Bronchial epithelial cell (primary cell): Measurements from ENCODE around the gene PFKM. TPM values are rescaled to one million over a fixed set of nuclear protein-coding genes. Genes with fewer than 3 reads are reported as not detected.
A peak's percentile ranks its signal among the peaks of the same experiment; 100 is the strongest.
"Not testable (repeated sequence)": the region's sequence is repeated elsewhere in the genome, so short reads cannot be mapped to it uniquely, and the experiment has no call there.

Experiments used
- DNase-seq: peaks from one replicate; pipeline ENCODE4 v3.0.0-alpha.2; 2010; ENCODE audit warnings: low read depth
- FAIRE-seq: peaks from 2 replicates; lab custom pipeline; 2011; peaks lifted over from hg19 to GRCh38; lab: Jason Lieb, UNC
- H3K27me3 ChIP-seq: 2 replicates; pipeline ENCODE4 v1.5.1; 2011; ENCODE audit warnings: low read length; ENCODE audit not compliant: control insufficient read depth, insufficient read depth
- H3K36me3 ChIP-seq: 2 replicates; pipeline ENCODE4 v1.5.1; 2011; ENCODE audit warnings: low read length; ENCODE audit not compliant: control insufficient read depth, insufficient read depth
- H3K4me3 ChIP-seq: 2 replicates; pipeline ENCODE4 v1.5.1; 2011; ENCODE audit warnings: mild to moderate bottlenecking, low read depth, low read length, control low read depth
- total RNA-seq: library from RNA; depleted of rRNA; stranded (reverse); fragments of >200 nt; gene quantifications from 2 replicates; pipeline ENCODE4 v1.2.1, GENCODE V29; 2014
- TF ChIP-seq, protein P1 (sequence below): IDR thresholded peaks from 2 replicates; pipeline ENCODE4 v1.5.1; 2011; ENCODE audit warnings: mild to moderate bottlenecking, moderate library complexity, low read length, control low read depth, inconsistent platforms; ENCODE audit not compliant: insufficient read depth, severe bottlenecking

PFKM gene
- total RNA-seq, 1 donor from 2014 or later = 45.8 TPM

- TF ChIP-seq, protein P1, sequence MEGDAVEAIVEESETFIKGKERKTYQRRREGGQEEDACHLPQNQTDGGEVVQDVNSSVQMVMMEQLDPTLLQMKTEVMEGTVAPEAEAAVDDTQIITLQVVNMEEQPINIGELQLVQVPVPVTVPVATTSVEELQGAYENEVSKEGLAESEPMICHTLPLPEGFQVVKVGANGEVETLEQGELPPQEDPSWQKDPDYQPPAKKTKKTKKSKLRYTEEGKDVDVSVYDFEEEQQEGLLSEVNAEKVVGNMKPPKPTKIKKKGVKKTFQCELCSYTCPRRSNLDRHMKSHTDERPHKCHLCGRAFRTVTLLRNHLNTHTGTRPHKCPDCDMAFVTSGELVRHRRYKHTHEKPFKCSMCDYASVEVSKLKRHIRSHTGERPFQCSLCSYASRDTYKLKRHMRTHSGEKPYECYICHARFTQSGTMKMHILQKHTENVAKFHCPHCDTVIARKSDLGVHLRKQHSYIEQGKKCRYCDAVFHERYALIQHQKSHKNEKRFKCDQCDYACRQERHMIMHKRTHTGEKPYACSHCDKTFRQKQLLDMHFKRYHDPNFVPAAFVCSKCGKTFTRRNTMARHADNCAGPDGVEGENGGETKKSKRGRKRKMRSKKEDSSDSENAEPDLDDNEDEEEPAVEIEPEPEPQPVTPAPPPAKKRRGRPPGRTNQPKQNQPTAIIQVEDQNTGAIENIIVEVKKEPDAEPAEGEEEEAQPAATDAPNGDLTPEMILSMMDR = no peak
- Histone ChIP-seq H3K27me3 (no peaks in the 10 kb centered on the region), H3K36me3 (peaks cover 5% of the 10 kb centered on the region), H3K4me3 (no peak overlapping the region)
- DNase-seq = no peak
- FAIRE-seq = no peak
Measured at GRCh38 chr12:48151103-48151771, 32.1 kb downstream of the PFKM start.

DNA sequence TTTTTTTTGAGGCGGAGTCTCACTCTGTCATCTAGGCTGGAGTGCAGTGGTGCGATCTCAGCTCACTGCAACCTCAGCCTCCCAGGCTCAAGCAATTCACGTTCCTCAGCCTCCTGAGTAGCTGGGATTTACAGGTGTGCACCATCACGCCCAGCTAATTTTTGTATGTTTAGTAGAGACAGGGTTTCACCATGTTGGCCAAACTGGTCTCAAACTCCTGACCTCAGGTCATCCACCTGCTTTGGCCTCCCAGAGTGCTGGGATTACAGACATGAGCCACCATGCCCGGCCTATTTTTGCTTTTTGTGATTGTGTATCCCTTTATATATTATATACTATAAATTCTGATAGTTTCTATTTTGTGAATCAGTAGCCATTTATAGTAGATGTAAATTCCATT is 36.6 kb downstream of the PFKM start:
- not testable (repeated sequence) for DNase-seq, H3K36me3 ChIP-seq, FAIRE-seq, H3K27me3 ChIP-seq, H3K4me3 ChIP-seq

DNA sequence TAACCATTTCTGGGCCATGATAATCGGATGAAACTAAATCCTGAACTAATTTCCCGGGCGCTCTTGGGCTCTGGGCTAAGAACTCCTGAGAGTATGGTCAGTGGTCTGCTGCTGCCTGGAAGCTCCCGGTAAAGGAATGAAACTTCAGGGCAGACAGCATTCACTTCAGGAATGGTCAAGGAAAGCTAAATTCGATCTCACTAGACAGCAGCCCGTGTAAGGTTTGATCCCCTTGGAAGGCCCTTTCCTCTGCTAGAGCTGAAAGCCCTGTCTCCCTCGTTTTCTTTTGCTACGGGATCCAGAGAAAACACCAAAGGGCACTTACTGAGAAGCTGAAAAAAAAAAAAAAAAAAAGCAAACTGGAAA is 37.5 kb downstream of the PFKM start:
- H3K4me3 ChIP-seq = peak overlapping the region; percentile 73
- no peaks in the 10 kb centered on the region for H3K27me3 ChIP-seq
- no peak for FAIRE-seq
- H3K36me3 ChIP-seq = no peaks in the 10 kb centered on the region
- TF ChIP-seq, protein P1 = no peak
- DNase-seq = no peak

GRCh38 chr12:48157018-48157888 is 38.1 kb downstream of the PFKM start, which contains the start of gene ASB8:
ASB8 (minus strand) TSS chr12:48157515; CDS start chr12:48153496, 4,019 bp downstream.
- DNase-seq = peak; percentile 95
- TF ChIP-seq, protein P1 = peak; percentile 59
- FAIRE-seq = peak; percentile 40
- H3K36me3 ChIP-seq = no peaks in the 10 kb centered on the region
- peak within 1 kb of the TSS; percentile 73 for H3K4me3 ChIP-seq
- H3K27me3 ChIP-seq = no peaks in the 10 kb centered on the region

DNA sequence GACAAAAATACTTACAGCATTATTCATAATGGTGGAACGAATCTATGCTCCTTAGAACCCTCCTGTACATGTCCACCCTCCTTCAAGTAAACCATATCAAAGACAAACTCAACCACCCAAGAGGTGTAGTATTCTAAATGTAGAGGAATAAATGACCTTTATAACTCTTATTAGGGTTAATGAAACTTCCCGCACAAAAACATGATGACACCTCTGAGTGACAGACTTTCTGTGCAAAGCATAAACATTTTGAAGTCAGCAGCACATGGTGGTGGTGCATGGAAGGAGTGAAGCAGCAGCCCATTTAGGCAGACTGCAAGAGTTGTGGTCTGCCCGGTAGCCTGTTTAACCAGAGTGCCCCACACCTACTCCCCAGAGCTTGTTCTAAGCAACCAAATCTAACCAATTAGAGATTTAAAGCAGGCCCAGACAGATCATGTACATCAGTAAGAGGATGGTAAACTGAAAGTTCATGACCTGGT is 38.8 kb downstream of the PFKM start:
- FAIRE-seq (no peak), DNase-seq (no peak)
- TF ChIP-seq, protein P1 = no peak
- H3K4me3 ChIP-seq = peak overlapping the region; percentile 73
- H3K27me3 ChIP-seq = no peaks in the 10 kb centered on the region
- no peaks in the 10 kb centered on the region for H3K36me3 ChIP-seq

GRCh38 chr12:48160046-48160445 is 40.9 kb downstream of the PFKM start:
- no peak for FAIRE-seq
- Histone ChIP-seq H3K36me3 (no peaks in the 10 kb centered on the region), H3K27me3 (no peaks in the 10 kb centered on the region), H3K4me3 (no peak overlapping the region)
- TF ChIP-seq, protein P1 = no peak
- DNase-seq = no peak
